Right lobe of liver (tissue), 4 donors: Measurements from ENCODE around the gene RASSF1.

ENCODE experiments used
- CTCF ChIP-seq, 4 donors: fragments of 200-600 bp in 3 of 4; fragments of 450-650 bp in 1 of 4; IDR thresholded peaks; one replicate each; pipeline versions ENCODE4 v1.5.1 to v1.8.0; 2016 to 2022; ENCODE audit warnings: antibody characterized with exemption in 4 of 4, mild to moderate bottlenecking in 2 of 4
- POLR2A ChIP-seq: fragments of 450-650 bp; IDR thresholded peaks from one replicate; pipeline ENCODE4 v1.6.1; 2017; ENCODE audit warnings: antibody characterized with exemption, mild to moderate bottlenecking
- donor health status: DM: no; HTN: no; CAD: no.
- donor health status: DM: no; HTN: no; CAD: no.
- donor health status: DM: no; HTN: yes; CAD: no.

GRCh38 chr3:50369012-50369670, 28.5 kb upstream of the RASSF1 start:
- no peak for TF ChIP-seq CTCF (IDR thresholded peaks at IDR 0.05)
- no peak for TF ChIP-seq POLR2A
